HG03558 (cell line): Measurements from ENCODE around the gene TSPAN2.

Experiments used
- ATAC-seq: cut with Tn5 transposase; IDR thresholded peaks from one replicate; pipeline ENCODE4 v1.9.1; 2021; ENCODE audit warnings: moderate number of reproducible peaks; ENCODE audit not compliant: unreplicated experiment; ENCODE audit errors: extremely low read depth

TSPAN2 gene

DNA sequence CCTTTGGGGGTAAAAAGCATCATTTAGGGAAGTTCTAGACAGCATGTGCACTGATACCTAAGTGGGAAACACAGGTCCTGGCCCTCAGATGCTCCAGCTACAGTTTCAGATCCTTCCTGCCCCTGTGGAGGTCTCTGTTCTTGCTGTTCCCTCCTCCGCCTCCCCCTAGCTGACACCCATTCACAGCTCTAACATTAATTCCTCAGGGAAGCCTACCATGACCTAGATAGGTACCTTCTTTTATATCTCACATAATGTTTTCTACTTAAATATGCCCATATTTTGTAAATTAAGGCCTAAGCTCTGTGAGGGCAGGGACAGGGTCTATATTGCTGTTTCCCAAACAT lies 11.3 kb downstream of the TSPAN2 start:
- ATAC-seq, result no peak

DNA sequence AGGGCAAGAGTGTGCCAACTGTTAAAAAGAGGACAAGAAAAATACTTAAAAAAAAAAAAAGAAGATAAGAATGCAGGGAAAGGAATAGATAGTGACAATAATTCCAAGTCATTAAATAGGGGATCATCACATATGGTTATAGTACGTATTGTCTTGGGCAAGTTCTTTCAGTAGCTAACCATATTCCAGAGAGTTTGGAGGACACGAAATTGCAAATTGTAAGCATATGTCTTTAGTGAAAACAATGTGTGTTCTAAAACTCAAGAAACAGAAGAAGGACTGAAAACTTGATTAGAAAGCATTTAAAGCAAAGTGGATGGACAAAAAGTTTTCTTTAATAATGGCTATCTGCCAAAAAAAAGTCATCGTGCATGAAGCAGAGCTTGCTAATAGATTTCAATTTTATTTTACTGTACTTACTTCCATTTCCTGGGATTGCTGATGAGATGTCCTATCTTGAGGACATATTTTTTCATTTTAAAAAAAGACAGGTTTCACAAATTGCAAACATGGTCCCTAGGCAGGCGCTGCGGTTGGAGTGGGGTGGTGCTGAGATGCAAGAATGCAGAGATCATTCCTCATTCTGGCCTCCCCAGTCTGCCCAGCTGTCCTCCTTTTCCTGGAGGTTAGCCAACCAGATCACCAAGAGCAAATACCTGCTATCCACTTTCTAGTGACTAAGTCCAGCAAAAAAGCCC lies 11.9 kb downstream of the TSPAN2 start:
- ATAC-seq, result no peak

DNA sequence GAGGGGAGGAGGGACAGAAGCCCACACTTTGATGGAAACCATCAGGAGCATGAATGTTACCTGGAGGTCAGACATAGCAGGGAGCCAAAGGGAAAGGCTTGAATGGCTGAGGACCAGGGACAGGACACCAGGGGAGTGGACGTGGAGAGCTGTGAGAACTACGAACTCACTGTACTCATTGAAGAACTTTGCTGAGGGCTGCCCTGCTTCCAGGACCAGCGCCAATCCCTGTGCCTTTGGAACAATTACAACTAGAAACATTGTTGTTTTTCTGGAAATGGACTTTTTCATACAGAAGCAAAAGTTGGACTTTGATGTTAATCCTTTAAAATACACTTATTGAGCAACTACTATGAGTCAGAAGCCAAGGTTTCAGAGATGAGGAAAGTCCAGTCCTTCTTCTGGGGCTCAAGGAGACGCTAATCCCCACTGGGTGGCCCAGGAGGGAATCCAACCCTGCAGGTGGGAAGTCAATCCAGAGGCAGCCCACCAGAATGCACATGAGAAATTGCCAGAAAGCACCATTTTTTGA lies 12.9 kb downstream of the TSPAN2 start:
- ATAC-seq, result no peak

DNA sequence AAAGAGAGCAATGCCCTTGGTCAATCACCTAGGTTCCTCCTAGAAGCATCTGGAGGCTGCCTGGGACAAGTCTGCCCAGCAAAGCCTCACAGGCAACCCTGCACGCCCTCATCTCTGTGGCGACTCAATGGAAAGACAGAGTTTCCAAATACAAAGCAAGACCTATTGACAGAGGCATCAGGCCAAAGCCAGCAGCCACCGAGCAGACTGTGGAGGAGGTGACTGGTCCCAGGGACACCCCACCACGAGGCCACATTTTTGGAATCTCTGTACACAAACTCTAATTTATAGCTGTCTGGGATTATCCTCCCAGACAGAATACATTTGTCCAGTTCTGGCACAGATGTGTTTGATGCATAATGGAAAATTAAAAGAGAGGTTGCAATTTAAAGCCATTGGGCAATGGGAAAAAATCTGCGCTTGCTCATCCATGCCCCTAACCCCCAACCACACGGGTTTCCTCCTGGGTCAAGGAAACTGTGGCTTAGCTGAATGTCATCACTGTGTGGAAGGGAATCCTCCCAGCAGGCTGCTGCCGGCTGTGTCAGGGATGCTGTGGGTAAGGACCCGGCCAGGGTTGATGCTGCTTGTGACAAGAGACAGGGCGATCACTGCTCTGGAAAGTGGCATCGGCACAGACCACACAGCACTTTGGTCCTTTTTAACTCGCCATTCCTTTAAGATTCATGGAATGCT lies 14.3 kb downstream of the TSPAN2 start:
- no peak for ATAC-seq

DNA sequence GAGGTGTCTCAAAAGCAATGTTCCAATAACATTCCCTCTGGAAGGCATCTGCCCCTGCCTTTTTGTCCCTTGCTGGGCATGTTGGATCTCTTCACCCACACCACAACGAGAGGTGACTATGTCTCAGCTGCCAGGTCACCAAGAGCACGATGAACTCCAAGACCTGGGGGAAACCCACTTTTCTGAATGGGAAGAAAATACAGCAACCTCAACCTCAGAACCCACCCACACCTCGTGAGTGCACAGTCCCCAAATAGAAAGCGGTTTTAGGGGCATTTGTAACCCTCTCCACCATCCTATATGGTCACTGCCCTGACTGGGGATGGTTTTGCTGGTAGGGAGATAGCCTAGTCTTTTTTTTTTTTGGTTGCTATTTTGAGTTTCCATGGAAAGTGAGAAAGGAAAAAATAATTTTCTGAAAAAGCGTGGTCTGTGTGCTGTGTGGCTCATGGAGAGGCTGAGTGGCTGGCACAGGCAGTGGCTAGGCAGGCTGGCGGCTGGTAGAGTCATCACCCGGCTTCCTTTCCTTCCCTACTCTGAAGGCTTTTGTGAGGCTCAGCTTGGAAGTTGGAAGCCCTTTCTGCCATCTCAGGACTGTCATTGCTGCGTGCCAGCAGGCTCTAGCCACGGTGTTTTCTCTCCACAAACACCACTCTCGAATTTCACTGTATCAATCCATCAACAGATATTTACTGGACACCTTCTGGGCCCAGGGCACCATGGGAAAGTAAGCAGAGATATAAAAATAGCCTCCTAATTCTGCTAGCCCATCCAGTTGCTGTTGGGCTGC lies 15.8 kb downstream of the TSPAN2 start:
- no peak for ATAC-seq

DNA sequence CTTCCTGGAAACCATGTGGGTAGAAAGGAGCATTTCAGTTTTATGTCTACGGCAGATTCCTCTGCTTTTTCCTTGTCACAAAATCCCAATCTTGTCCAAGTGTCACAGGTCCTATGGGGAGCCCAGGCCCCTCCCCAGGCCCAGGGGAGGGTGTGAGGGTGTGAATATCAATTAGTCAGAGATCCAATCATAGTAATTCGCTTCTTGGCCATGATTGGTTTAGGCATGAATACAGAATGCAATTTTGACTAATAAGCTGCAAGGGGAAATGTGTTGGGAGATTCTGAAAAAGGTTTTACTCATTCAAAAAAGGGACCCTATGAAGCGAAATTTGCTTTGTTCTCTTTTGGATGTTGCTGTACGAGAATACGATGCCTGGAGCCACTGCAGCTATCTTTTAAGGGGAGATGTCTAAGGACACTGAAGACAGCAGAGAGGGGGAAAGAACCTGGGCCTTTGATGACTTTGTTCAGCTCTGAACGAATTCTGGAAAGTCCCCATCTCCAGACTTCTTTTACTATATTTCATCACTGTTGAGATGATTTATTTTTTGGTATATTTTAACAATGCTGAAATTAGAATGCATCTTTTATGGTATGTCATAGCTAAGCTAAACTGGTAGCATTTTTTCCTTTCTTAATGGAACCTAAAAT lies 18.2 kb downstream of the TSPAN2 start:
- ATAC-seq, result no peak

DNA sequence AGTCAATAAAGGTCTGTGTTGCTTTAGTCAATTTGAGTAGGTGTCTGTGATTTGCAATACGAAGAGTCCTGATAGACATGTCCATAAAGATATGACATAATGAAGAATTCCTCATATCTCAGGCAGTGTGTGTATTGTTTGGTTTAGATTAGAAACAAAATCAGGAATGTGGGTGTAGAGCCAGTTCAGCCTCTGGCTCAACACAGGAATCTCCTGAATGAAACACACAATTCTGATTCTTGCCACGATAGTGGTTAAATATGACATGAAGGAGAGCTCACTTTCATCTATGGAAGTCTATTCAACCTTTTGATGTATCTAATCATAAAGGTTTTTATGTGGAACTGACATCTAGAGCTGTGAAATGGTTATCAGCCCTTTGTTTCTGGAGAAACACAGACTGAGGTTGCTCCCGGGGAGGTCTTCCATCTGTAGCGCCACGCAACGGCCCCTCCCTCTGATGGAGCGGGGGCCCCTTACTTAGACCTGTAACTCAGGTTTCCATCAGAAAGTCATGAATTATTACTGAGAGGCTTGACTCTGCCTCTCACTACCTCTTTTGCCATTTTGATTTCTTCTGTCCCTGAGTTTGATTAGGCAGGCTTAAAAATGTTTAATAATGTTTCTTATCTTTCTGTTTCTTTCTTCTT lies 19.5 kb downstream of the TSPAN2 start:
- no peak for ATAC-seq

DNA sequence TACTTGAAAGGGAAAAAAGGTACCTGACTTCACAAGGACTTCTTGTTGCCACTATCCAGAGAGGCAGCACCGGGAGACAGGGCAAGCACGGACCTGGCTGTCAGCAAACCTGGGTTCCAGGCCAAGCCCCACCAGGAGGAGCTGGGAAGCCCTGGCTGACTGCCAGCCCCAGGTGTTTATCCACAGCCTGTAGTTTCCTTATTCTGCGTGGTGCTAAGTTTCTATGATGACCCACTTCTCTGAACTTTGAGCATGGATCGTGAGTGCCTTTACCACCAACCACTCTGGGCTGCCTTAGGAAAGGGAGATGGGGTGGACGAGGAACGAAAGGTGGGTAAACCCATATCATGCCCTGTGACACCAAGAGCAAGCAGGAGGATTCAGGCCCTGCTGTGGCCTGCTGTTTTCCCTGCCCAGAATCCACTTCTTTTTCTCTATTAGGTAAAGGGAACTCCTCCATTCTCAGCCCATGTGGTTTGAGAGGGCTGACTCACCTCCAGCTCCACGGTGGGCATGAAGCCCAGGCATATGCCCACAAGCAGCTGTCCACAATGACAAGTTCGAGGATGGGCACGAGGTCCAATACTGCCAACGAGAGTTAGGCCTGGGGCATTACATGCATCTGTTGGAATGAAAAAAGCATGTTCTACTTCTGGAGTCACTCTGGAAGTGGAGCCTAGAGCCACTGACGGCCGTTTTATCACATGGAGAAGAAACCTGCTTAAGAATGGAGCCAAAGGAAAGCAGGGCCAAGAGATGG lies 20.3 kb downstream of the TSPAN2 start:
- ATAC-seq, result no peak

DNA sequence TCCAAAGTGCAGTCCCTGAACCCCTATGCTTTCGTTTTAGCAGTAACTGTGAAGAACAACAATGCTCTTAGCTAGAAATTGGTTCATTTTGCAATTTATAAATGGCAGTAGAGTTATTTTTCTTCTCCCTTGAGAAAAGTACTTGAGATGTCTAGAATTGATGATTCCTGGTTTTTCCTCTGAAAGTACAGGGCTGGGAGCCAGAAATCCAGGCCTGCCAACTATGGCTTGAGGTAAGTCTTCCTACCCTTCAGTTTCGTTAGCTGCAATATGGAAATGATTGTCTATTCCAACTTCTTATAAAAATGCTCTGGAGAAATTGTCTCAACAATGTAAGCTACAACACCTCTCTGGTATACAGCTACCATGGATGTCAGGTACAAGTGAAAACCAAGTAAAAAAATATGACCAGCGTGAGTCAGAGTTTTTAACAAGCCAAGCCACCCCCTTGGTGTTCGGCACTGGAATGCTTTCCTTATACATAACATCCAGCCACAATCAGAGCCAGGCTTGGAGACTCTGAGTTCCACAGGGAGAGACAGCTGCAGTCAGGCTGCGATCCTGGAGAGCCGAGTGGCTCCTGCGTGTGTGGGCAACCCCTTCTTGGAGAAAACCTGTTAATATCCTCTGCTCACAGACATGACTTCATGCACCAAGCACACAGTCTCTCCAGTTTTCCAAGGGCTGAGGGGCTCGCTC lies 22.0 kb downstream of the TSPAN2 start:
- no peak for ATAC-seq

DNA sequence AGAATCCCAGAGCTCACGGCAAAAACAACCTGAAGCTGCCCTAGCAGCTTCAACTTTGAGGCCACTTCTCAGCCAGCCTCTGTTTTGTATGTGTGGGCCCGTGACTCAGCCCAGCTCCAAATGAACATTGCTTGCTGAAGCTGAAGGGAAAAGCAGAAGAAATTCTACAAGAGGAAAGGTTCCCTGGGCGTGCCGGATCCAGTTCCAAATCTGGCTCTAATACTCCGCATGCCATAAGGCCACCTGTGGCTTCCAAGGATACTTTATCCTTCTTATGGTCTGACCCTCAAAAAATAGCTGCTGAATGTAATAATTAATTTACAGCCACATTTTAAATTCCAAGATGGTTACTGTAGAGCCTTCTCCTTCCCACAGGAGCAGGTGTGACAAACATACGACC lies 24.3 kb downstream of the TSPAN2 start:
- no peak for ATAC-seq

DNA sequence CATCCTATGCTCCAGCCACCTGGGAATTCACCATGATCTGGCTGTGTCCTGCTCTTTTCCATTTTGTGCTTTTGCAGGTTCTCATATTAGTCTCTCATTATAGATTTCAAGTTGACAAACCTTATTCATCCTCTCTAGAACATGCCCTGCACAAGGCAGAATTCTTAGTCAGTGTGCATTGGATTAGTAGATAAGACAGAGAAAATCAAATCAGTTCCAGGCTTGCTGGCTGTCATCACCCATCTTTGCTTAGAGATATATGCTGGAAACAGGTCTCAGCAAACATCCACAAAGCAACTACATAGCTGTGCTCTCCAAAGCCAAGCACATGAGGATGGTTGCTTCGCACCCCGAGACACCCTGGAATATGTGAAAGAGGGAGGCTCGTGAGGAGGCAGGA lies 24.8 kb downstream of the TSPAN2 start:
- no peak for ATAC-seq

DNA sequence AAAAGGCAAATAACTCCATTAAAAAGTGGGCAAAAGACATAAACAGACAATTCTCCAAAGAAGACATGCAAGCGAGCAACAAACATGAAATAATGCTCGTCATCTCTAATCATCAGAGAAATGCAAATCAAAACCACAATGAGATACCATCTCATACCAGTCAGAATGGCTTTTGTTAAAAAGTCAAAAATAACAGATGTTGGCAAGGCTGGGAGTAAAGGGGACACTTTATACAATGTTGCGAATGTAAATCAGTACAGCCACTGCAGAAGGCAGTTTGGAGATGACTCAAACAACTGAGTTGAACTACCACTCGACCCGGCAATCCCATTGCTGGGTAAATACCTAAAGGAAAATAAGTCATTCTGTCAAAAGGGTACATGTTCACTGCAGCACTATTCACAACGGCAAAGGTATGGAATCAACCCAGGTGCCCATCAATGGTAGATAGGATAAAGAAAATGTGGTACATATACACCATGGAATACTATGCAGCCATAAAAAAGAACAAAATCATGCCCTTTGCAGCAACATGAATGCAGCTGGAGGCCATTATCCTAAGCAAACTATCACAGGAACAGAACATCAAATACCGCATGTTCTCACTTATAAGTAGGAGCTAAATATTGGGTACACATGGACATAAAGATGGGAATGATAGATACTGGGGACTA lies 25.9 kb downstream of the TSPAN2 start:
- ATAC-seq, result no peak

DNA sequence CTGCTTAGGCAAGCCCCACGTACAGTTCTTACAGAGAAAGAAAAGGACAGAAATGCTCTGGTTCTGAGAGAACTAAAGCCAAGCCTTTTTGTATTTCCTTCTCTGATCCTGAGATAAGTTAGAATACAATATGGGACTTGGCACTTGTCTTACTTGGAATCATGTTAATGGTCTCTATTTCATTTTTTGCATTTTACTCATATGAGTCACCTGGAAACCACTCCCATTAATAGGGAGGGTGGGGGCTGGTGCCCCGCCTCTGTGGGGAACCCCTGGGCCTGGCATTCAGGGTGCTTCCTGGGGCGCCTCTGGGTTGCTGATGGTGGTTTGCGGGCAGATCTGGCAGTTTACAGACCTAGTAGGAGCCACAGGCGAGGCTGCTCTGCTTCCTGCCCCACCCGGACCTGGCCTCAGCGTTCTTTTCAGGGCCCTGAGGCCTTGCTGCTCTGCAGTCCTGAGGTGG lies 26.7 kb downstream of the TSPAN2 start:
- ATAC-seq, result no peak

DNA sequence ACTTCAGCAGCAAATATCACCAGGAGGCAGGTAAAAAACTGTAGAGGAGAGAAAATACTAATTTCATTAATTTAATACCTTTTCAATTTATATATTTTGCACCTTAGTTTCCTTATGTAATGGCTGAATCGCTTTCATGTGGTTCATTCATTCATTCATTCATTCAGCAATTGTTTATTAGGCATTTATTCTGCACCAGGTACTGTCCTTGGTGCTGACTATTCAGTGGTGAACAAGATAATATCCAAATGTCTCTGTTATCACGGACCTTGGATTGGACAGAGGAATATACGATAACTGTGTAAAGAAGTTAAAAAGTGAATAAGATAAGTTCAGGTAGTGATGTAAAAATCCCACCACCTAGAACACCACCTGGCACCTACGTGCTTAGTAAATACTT lies 28.8 kb downstream of the TSPAN2 start:
- ATAC-seq, result no peak

DNA sequence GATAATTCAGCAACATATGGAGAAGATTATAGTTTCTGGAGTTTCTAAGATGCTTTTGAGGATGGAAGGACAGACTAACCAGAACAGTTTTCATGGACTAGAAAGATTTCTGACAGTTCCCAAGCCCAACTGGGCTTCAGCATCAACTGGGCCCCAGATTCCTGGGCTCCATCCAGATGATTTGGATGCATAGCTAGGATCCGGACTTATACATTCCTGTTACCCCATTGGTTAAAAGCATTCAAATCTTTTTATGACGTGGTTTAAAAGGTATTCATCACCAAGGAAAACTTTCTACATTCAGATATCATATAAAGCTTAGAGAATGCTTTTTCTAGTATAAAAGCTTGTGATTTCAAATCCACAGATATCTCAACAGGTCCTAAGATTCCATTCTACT lies 30.0 kb downstream of the TSPAN2 start:
- no peak for ATAC-seq

DNA sequence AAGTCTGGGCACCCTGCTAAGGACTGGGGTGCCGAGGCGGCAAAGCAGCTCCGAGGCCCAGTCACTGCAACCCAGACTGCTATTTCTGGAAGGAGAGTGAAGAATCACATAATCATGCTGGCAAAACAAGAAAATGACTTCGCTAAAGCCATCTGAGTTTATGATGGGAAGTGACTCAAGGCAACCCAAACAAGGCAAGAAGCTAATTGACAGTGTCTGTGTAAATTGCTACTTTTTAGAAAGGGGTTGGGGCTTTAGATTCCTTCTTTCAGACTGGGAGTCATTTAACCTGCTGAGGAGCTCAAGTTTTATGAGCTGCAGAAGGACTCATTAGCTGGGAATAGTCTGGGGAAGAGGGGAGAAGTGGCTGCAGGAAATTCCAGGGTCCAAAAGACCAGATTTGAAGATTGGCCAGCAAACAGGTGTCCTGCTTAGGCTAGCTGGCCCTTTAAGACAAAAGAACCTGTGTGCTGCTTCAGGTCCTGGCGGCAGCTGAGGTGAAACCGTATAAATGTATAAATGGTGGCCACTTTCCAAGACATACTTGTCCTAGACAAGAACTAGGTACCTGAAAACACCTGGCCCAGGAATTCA lies 31.5 kb downstream of the TSPAN2 start:
- ATAC-seq, result no peak

DNA sequence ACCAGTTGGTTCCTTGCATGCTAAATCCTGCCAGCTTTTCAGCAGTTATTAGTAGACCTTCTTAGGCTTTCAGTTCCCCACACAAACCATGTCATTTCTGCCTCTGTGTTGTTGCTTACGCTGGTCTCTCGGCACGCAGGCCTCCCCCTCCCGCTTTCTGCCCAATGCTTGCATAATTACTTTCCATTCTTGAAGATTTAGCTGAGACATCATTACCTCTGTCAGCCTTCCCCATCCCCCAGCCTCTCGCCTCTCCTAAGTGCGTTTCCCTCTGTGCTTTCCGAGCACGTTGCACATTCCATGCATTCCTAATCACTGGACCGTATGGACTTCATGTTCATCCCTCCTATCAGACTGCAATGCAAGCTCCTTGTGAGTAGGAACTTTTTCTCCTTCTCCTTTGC lies 32.9 kb downstream of the TSPAN2 start:
- ATAC-seq, result no peak
